Ectodermal cell (in vitro differentiated cells): Measurements from ENCODE around the gene CDKL2.

Source experiments
- H3K27ac ChIP-seq: 2 replicates; pipeline ENCODE4 v1.7.0; 2013; ENCODE audit warnings: mild to moderate bottlenecking, low read depth, low read length; ENCODE audit not compliant: insufficient read depth, poor library complexity, severe bottlenecking
- H3K27me3 ChIP-seq: 2 replicates; pipeline ENCODE4 v1.7.0; 2013; ENCODE audit warnings: mild to moderate bottlenecking, low read length; ENCODE audit not compliant: insufficient read depth, control insufficient read depth, poor library complexity, severe bottlenecking
- H3K36me3 ChIP-seq: one replicate; pipeline ENCODE4 v1.7.0; 2013; ENCODE audit warnings: low read length; ENCODE audit not compliant: control insufficient read depth, insufficient read depth
- H3K4me1 ChIP-seq: one replicate; pipeline ENCODE4 v1.7.0; 2013; ENCODE audit warnings: low read length; ENCODE audit not compliant: control insufficient read depth, insufficient read depth
- H3K4me3 ChIP-seq: 2 replicates; pipeline ENCODE4 v1.7.0; 2013; ENCODE audit warnings: low read depth, low read length, control low read depth; ENCODE audit not compliant: insufficient read depth
- H3K9me3 ChIP-seq: 2 replicates; pipeline ENCODE4 v1.7.0; 2013; ENCODE audit warnings: mild to moderate bottlenecking, low read length, moderate library complexity; ENCODE audit not compliant: control insufficient read depth
- WGBS, 2 experiments: methylation state at CpG; one replicate each; pipeline ENCODE4 v1.1.7; 2013; ENCODE audit warnings: missing lambda C conversion rate in 2 of 2; 5-methylcytosine and 5-hydroxymethylcytosine counted together

The CDKL2 gene

GRCh38 chr4:75621715-75622114, 8.6 kb downstream of the CDKL2 start:
- Histone ChIP-seq H3K27me3 (no peaks in the 10 kb centered on the region), H3K36me3 (no peaks in the 10 kb centered on the region), H3K4me1 (no peaks in the 10 kb centered on the region)

GRCh38 chr4:75612306-75612705, 18.0 kb downstream of the CDKL2 start:
- Histone ChIP-seq H3K4me1 (no peaks in the 10 kb centered on the region), H3K27me3 (no peaks in the 10 kb centered on the region), H3K27ac (no peak overlapping the region), H3K4me3 (no peak overlapping the region), H3K9me3 (no peaks in the 10 kb centered on the region), H3K36me3 (no peaks in the 10 kb centered on the region)
- WGBS, 2 experiments: 90 to 100% methylated on average over 1 of the region's 1 CpG

More at GRCh38 chr4:75621715-75622114, 8.6 kb downstream of the CDKL2 start:
- Histone ChIP-seq H3K4me3 (no peak overlapping the region), H3K27ac (no peak overlapping the region), H3K9me3 (no peaks in the 10 kb centered on the region)

- Histone ChIP-seq H3K27me3 (no peaks in the 10 kb centered on the region), H3K36me3 (no peaks in the 10 kb centered on the region), H3K4me3 (no peak overlapping the region), H3K4me1 (no peaks in the 10 kb centered on the region), H3K9me3 (no peaks in the 10 kb centered on the region), H3K27ac (no peak overlapping the region)
- 79 to 83% methylated on average over 3 of the region's 4 CpGs for WGBS, 2 experiments
Measured at GRCh38 chr4:75605928-75606327, 24.4 kb downstream of the CDKL2 start.

- H3K36me3 ChIP-seq: no peaks in the 10 kb centered on the region
- no peaks in the 10 kb centered on the region for H3K9me3 ChIP-seq
- H3K27ac ChIP-seq: no peak overlapping the region
- WGBS, 2 experiments: 92 to 93% methylated on average over 4 of the region's 4 CpGs
- H3K4me1 ChIP-seq: no peaks in the 10 kb centered on the region
- H3K4me3 ChIP-seq: no peak overlapping the region
- no peaks in the 10 kb centered on the region for H3K27me3 ChIP-seq
Measured at GRCh38 chr4:75599647-75600046, 30.7 kb downstream of the CDKL2 start.

GRCh38 chr4:75598390-75598789, 31.9 kb downstream of the CDKL2 start:
- Histone ChIP-seq H3K27ac (no peak overlapping the region), H3K27me3 (no peaks in the 10 kb centered on the region), H3K36me3 (no peaks in the 10 kb centered on the region), H3K4me3 (no peak overlapping the region), H3K9me3 (no peaks in the 10 kb centered on the region), H3K4me1 (no peaks in the 10 kb centered on the region)
- WGBS, 2 experiments: 57 to 86% methylated on average over 1 to 3 of the region's 3 CpGs

GRCh38 chr4:75596061-75596460, 34.3 kb downstream of the CDKL2 start:
- 90 to 92% methylated on average over 1 to 2 of the region's 3 CpGs for WGBS, 2 experiments
- no peaks in the 10 kb centered on the region for H3K4me1 ChIP-seq
- no peaks in the 10 kb centered on the region for H3K36me3 ChIP-seq
- no peaks in the 10 kb centered on the region for H3K9me3 ChIP-seq
- H3K4me3 ChIP-seq: no peak overlapping the region
- H3K27ac ChIP-seq: no peak overlapping the region
- no peaks in the 10 kb centered on the region for H3K27me3 ChIP-seq

- Histone ChIP-seq H3K27ac (no peak overlapping the region), H3K27me3 (no peaks in the 10 kb centered on the region), H3K4me3 (no peak overlapping the region), H3K9me3 (no peaks in the 10 kb centered on the region), H3K36me3 (no peaks in the 10 kb centered on the region), H3K4me1 (no peaks in the 10 kb centered on the region)
- WGBS, 2 experiments: 96 to 100% methylated on average over 1 of the region's 1 CpG
Measured at GRCh38 chr4:75593393-75593792, 36.9 kb downstream of the CDKL2 start.

GRCh38 chr4:75584067-75584466, 46.3 kb downstream of the CDKL2 start:
- Histone ChIP-seq H3K27me3 (no peaks in the 10 kb centered on the region), H3K4me3 (no peak overlapping the region), H3K36me3 (no peaks in the 10 kb centered on the region), H3K27ac (no peak overlapping the region), H3K9me3 (no peaks in the 10 kb centered on the region), H3K4me1 (no peaks in the 10 kb centered on the region)
- 86 to 89% methylated on average over 2 of the region's 2 CpGs for WGBS, 2 experiments

GRCh38 chr4:75567725-75568124, 62.6 kb downstream of the CDKL2 start:
- H3K9me3 ChIP-seq: no peaks in the 10 kb centered on the region
- no peaks in the 10 kb centered on the region for H3K36me3 ChIP-seq
- H3K4me1 ChIP-seq: no peaks in the 10 kb centered on the region
- H3K4me3 ChIP-seq: no peak overlapping the region
- no peak overlapping the region for H3K27ac ChIP-seq
- 85 to 97% methylated on average over 2 of the region's 2 CpGs for WGBS, 2 experiments
- no peaks in the 10 kb centered on the region for H3K27me3 ChIP-seq

GRCh38 chr4:75566911-75567310, 63.4 kb downstream of the CDKL2 start:
- Histone ChIP-seq H3K27me3 (no peaks in the 10 kb centered on the region), H3K4me1 (no peaks in the 10 kb centered on the region), H3K4me3 (no peak overlapping the region), H3K36me3 (no peaks in the 10 kb centered on the region), H3K27ac (no peak overlapping the region), H3K9me3 (no peaks in the 10 kb centered on the region)
- WGBS, 2 experiments: 97 to 98% methylated on average over 1 of the region's 1 CpG

GRCh38 chr4:75565481-75565880, 64.8 kb downstream of the CDKL2 start:
- Histone ChIP-seq H3K27me3 (no peaks in the 10 kb centered on the region), H3K4me1 (no peaks in the 10 kb centered on the region), H3K36me3 (no peaks in the 10 kb centered on the region), H3K9me3 (no peaks in the 10 kb centered on the region), H3K27ac (no peak overlapping the region), H3K4me3 (no peak overlapping the region)
